Sigmoid colon (tissue), 7 donors: ENCODE measurements around the gene SLCO2A1. TPM values are rescaled to one million over a fixed set of nuclear protein-coding genes. Genes with fewer than 3 reads are reported as not detected.

Source experiments
- DNase-seq: peaks from one replicate; pipeline ENCODE4 v3.0.0-alpha.2; 2019
- H3K27ac ChIP-seq, 4 donors: fragments of 200-600 bp; sonication (generic); one replicate each; pipeline ENCODE4 v1.5.1; 2016 to 2019; ENCODE audit warnings: mild to moderate bottlenecking in 1 of 4
- H3K27me3 ChIP-seq, 3 donors: fragments of 200-600 bp; sonication (generic); one replicate each; pipeline ENCODE4 v1.5.1; 2019; ENCODE audit warnings: mild to moderate bottlenecking in 1 of 3
- H3K36me3 ChIP-seq, 4 donors: fragments of 200-600 bp; sonication (generic); one replicate each; pipeline ENCODE4 v1.5.1; 2016 to 2019
- H3K4me1 ChIP-seq, 4 donors: fragments of 200-600 bp; sonication (generic); one replicate each; pipeline ENCODE4 v1.5.1; 2017 to 2019
- H3K4me3 ChIP-seq, 4 donors: fragments of 200-600 bp; sonication (generic); one replicate each; pipeline ENCODE4 v1.5.1; 2017 to 2019; ENCODE audit warnings: mild to moderate bottlenecking in 2 of 4, moderate library complexity in 1 of 4
- H3K9me3 ChIP-seq, 4 donors: fragments of 200-600 bp in 3 of 4; sonication (generic) in 3 of 4; one replicate each; pipeline versions ENCODE4 v1.5.1 to v1.6.1; 2013 to 2019
- CTCF ChIP-seq, 4 experiments: fragments of 450-650 bp in 3 of 4; fragments of 200-600 bp in 1 of 4; IDR thresholded peaks; one replicate each; pipeline ENCODE4 v1.5.1; 2016 to 2019; ENCODE audit warnings: antibody characterized with exemption in 4 of 4, mild to moderate bottlenecking in 3 of 4, moderate library complexity in 2 of 4
- EP300 ChIP-seq, 4 donors: sonication (generic); formaldehyde crosslinking; IDR thresholded peaks; one replicate each; pipeline ENCODE4 v1.6.1; 2017; ENCODE audit warnings: antibody characterized with exemption in 4 of 4
- POLR2A ChIP-seq, 2 donors: fragments of 450-650 bp; IDR thresholded peaks; one replicate each; pipeline ENCODE4 v1.6.1; 2016; ENCODE audit warnings: antibody characterized with exemption in 2 of 2, mild to moderate bottlenecking in 2 of 2, moderate library complexity in 2 of 2
- POLR2AphosphoS5 ChIP-seq, 4 donors: sonication (generic); formaldehyde crosslinking; IDR thresholded peaks; one replicate each; pipeline ENCODE4 v1.6.1; 2017; ENCODE audit warnings: antibody characterized with exemption in 4 of 4
- WGBS, 2 donors: extraction: QIAGEN DNeasy Blood & Tissue Kit; methylation state at CpG; one replicate each; pipeline ENCODE4 v1.1.7; 2013; 5-methylcytosine and 5-hydroxymethylcytosine counted together
- intact Hi-C: fragments of 100-400 bp; cut with DNase I; formaldehyde crosslinking; loops from one replicate; pipeline ENCODE4 v1.15.1; 2023
- polyA plus RNA-seq, 3 donors: library from polyadenylated mRNA; stranded (reverse); fragments of 200-250 nt; gene quantifications; one replicate each; pipeline ENCODE4 v1.2.3, GENCODE V29; 2013
- total RNA-seq, 4 donors: library from RNA; depleted of rRNA; stranded (reverse); fragments of >200 nt; gene quantifications; one replicate each; pipeline ENCODE4 v1.1.0, GENCODE V29; 2016
- donor health status: healthy with polysubstance abuse.
- donor health status: Bipolar disorder and iron deficiency.
- donor health status: healthy.

The SLCO2A1 gene
- total and polyA plus RNA-seq, 7 donors = 1.8 to 22.1 (median 6.1) TPM

- intact Hi-C loops = no loop called here
- no peak for TF ChIP-seq POLR2AphosphoS5 (IDR thresholded peaks at IDR 0.05)
- TF ChIP-seq POLR2A (IDR thresholded peaks at IDR 0.05) = no peak
- TF ChIP-seq EP300 (IDR thresholded peaks at IDR 0.05) = no peak
- no peak for TF ChIP-seq CTCF (IDR thresholded peaks at IDR 0.05)
- DNase-seq = no peak
- Histone ChIP-seq H3K9me3 (no peaks in the 10 kb centered on the region), H3K27me3 (no peaks in the 10 kb centered on the region), H3K4me1 (no peaks in the 10 kb centered on the region), H3K27ac (no peak overlapping the region), H3K4me3 (no peak overlapping the region), H3K36me3 (no peaks in the 10 kb centered on the region)
- WGBS, 2 donors = 77 to 89% methylated on average over 14 of the region's 14 CpGs
Measured at GRCh38 chr3:134067531-134068161, 37.9 kb upstream of the SLCO2A1 start.

GRCh38 chr3:134066651-134067530 lies 37.2 kb upstream of the SLCO2A1 start:
- Histone ChIP-seq H3K27me3 (no peaks in the 10 kb centered on the region), H3K9me3 (no peaks in the 10 kb centered on the region), H3K27ac (peak overlapping the region in 1 of 4 donors; percentile 62), H3K36me3 (no peaks in the 10 kb centered on the region), H3K4me3 (no peak overlapping the region), H3K4me1 (no peaks in the 10 kb centered on the region)
- 61 to 78% methylated on average over 8 of the region's 8 CpGs for WGBS, 2 donors
- TF ChIP-seq CTCF (IDR thresholded peaks at IDR 0.05) (no peak), POLR2A (IDR thresholded peaks at IDR 0.05) (no peak), EP300 (IDR thresholded peaks at IDR 0.05) (peak in 1 of 4 donors; percentile 13), POLR2AphosphoS5 (IDR thresholded peaks at IDR 0.05) (peak in 1 of 4 donors; percentile 29)
- intact Hi-C loops = no loop called here
- no peak for DNase-seq

GRCh38 chr3:134066158-134066541 lies 36.4 kb upstream of the SLCO2A1 start:
- Histone ChIP-seq H3K27ac (peak overlapping the region in 1 of 4 donors; percentile 62), H3K36me3 (no peaks in the 10 kb centered on the region), H3K4me3 (no peak overlapping the region), H3K9me3 (no peaks in the 10 kb centered on the region), H3K4me1 (no peaks in the 10 kb centered on the region), H3K27me3 (no peaks in the 10 kb centered on the region)
- DNase-seq = no peak
- no peak for TF ChIP-seq CTCF (IDR thresholded peaks at IDR 0.05)
- no peak for TF ChIP-seq POLR2A (IDR thresholded peaks at IDR 0.05)
- no peak for TF ChIP-seq POLR2AphosphoS5 (IDR thresholded peaks at IDR 0.05)
- no peak for TF ChIP-seq EP300 (IDR thresholded peaks at IDR 0.05)
- WGBS, 2 donors = 83 to 89% methylated on average over 7 of the region's 7 CpGs
- intact Hi-C loops = no loop called here

GRCh38 chr3:134065252-134066157 lies 35.8 kb upstream of the SLCO2A1 start:
- Histone ChIP-seq H3K27me3 (no peaks in the 10 kb centered on the region), H3K4me1 (no peaks in the 10 kb centered on the region), H3K9me3 (no peaks in the 10 kb centered on the region), H3K4me3 (no peak overlapping the region), H3K27ac (no peak overlapping the region), H3K36me3 (no peaks in the 10 kb centered on the region)
- no peak for TF ChIP-seq POLR2AphosphoS5 (IDR thresholded peaks at IDR 0.05)
- TF ChIP-seq EP300 (IDR thresholded peaks at IDR 0.05) = no peak
- no peak for TF ChIP-seq POLR2A (IDR thresholded peaks at IDR 0.05)
- no peak for TF ChIP-seq CTCF (IDR thresholded peaks at IDR 0.05)
- no peak for DNase-seq
- intact Hi-C loops = no loop called here
- 65 to 83% methylated on average over 9 of the region's 9 CpGs for WGBS, 2 donors
